ENCODE measurements around the gene VN1R2.
"Not testable (repeated sequence)": the region's sequence is repeated elsewhere in the genome, so short reads cannot be mapped to it uniquely, and the experiment has no call there.

VN1R2 gene

GRCh38 chr19:53290758-53291549, 32.9 kb downstream of the VN1R2 start:
- no peak for TF ChIP-seq EZH2phosphoT487 (IDR thresholded peaks at IDR 0.05; ENCODE audit: borderline replicate concordance, low read length)
- TF ChIP-seq, protein P1, sequence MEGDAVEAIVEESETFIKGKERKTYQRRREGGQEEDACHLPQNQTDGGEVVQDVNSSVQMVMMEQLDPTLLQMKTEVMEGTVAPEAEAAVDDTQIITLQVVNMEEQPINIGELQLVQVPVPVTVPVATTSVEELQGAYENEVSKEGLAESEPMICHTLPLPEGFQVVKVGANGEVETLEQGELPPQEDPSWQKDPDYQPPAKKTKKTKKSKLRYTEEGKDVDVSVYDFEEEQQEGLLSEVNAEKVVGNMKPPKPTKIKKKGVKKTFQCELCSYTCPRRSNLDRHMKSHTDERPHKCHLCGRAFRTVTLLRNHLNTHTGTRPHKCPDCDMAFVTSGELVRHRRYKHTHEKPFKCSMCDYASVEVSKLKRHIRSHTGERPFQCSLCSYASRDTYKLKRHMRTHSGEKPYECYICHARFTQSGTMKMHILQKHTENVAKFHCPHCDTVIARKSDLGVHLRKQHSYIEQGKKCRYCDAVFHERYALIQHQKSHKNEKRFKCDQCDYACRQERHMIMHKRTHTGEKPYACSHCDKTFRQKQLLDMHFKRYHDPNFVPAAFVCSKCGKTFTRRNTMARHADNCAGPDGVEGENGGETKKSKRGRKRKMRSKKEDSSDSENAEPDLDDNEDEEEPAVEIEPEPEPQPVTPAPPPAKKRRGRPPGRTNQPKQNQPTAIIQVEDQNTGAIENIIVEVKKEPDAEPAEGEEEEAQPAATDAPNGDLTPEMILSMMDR (IDR thresholded peaks at IDR 0.05; ENCODE audit: low read depth, low read length, poor library complexity, severe bottlenecking) = no peak
- H3K4me2 ChIP-seq (ENCODE audit: low read length) = no peak overlapping the region
- no peaks in the 10 kb centered on the region for H3F3A ChIP-seq (ENCODE audit: control insufficient read depth, insufficient read depth)
- H3K9me3 ChIP-seq (ENCODE audit: control insufficient read depth, insufficient read depth, low read length) = peaks cover 17% of the 10 kb centered on the region; the same call in 1 of the 2 replicates
- H3K9me2 ChIP-seq (replicated peaks; ENCODE audit: control insufficient read depth, low read length) = no peaks in the 10 kb centered on the region
- H3K4me3 ChIP-seq (ENCODE audit: low read length) = no peak overlapping the region
- H4K20me1 ChIP-seq (ENCODE audit: control insufficient read depth, insufficient read depth, low read depth, low read length) = no peaks in the 10 kb centered on the region
- H3K4me1 ChIP-seq (ENCODE audit: control insufficient read depth, low read length) = no peaks in the 10 kb centered on the region
- no peak overlapping the region for H3K27ac ChIP-seq (ENCODE audit: low read depth, low read length)
- H3K36me3 ChIP-seq (ENCODE audit: control insufficient read depth, low read length) = no peaks in the 10 kb centered on the region
- no peaks in the 10 kb centered on the region for H3K27me3 ChIP-seq (ENCODE audit: control insufficient read depth, low read length)
- no peaks in the 10 kb centered on the region for H3K79me2 ChIP-seq (ENCODE audit: control insufficient read depth, low read length)

- no peaks in the 10 kb centered on the region for H3K9me2 ChIP-seq (replicated peaks; ENCODE audit: control insufficient read depth, low read length)
- H3K9me3 ChIP-seq (ENCODE audit: control insufficient read depth, insufficient read depth, low read length) = peaks cover 17% of the 10 kb centered on the region; the same call in 1 of the 2 replicates
- H4K20me1 ChIP-seq (ENCODE audit: control insufficient read depth, insufficient read depth, low read depth, low read length) = no peaks in the 10 kb centered on the region
- no peaks in the 10 kb centered on the region for H3K36me3 ChIP-seq (ENCODE audit: control insufficient read depth, low read length)
- H3K27ac ChIP-seq (ENCODE audit: low read depth, low read length) = no peak overlapping the region
- H3K79me2 ChIP-seq (ENCODE audit: control insufficient read depth, low read length) = no peaks in the 10 kb centered on the region
- no peak overlapping the region for H3K4me3 ChIP-seq (ENCODE audit: low read length)
- no peaks in the 10 kb centered on the region for H3F3A ChIP-seq (ENCODE audit: control insufficient read depth, insufficient read depth)
- no peak overlapping the region for H3K4me2 ChIP-seq (ENCODE audit: low read length)
- no peak for TF ChIP-seq EZH2phosphoT487 (IDR thresholded peaks at IDR 0.05; ENCODE audit: borderline replicate concordance, low read length)
- TF ChIP-seq, protein P1 (IDR thresholded peaks at IDR 0.05; ENCODE audit: low read depth, low read length, poor library complexity, severe bottlenecking) = no peak
- H3K27me3 ChIP-seq (ENCODE audit: control insufficient read depth, low read length) = no peaks in the 10 kb centered on the region
- H3K4me1 ChIP-seq (ENCODE audit: control insufficient read depth, low read length) = no peaks in the 10 kb centered on the region
Observed at GRCh38 chr19:53294786-53295441, 36.8 kb downstream of the VN1R2 start.

DNA sequence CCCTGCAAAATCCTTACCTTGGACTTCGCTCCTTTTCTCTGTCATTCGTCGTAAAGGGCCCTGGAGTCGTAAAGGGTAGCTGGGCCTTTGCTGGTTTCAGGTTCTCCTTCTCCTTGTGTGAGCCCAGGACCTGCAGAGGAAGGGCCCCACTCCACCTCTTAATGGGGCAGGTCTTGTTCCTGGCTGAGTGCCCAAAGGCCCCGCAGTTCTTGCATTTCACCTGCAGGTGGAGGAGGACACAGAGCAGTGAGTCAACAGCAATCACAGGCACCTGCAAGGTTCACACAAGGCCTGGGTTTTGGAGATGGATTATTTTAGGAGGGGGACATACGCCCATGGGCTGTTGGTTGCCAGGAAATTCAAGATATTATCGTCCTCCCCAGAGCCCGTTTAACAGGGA, 43.2 kb downstream of the VN1R2 start:
- H3F3A ChIP-seq (ENCODE audit: control insufficient read depth, insufficient read depth); H3K9me3 ChIP-seq (ENCODE audit: control insufficient read depth, insufficient read depth, low read length); H4K20me1 ChIP-seq (ENCODE audit: control insufficient read depth, insufficient read depth, low read depth, low read length); H3K79me2 ChIP-seq (ENCODE audit: control insufficient read depth, low read length); H3K27me3 ChIP-seq (ENCODE audit: control insufficient read depth, low read length); H3K4me2 ChIP-seq (ENCODE audit: low read length); H3K36me3 ChIP-seq (ENCODE audit: control insufficient read depth, low read length); H3K4me3 ChIP-seq (ENCODE audit: low read length); H3K27ac ChIP-seq (ENCODE audit: low read depth, low read length); H3K9me2 ChIP-seq (replicated peaks; ENCODE audit: control insufficient read depth, low read length); H3K4me1 ChIP-seq (ENCODE audit: control insufficient read depth, low read length): not testable (repeated sequence)

DNA sequence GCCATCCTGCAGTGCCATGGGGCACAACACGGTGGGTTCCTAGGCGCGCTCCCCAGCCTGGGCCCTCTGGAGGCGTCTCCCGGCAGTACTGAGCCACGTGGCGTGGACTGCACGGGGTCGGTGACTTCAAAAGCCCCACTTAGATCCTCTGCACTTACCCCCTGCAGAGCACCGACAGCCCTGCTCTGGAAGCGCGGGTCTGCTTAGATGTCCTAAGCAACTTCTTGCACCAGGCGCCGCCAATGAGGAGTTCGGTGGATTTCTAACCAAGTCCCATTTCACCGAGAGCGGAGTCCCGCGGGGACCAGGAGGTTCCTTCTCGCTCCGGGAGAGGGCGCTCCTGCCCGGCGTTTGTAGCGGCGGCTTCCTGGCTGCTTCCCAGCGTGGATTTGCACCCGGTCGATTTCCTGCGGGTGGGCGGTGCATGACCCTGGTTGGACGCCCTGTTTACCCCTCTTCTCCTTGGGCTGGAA, 50.3 kb downstream of the VN1R2 start:
- Histone ChIP-seq H3F3A (ENCODE audit: control insufficient read depth, insufficient read depth) (no peaks in the 10 kb centered on the region), H3K4me2 (ENCODE audit: low read length) (no peak overlapping the region), H3K79me2 (ENCODE audit: control insufficient read depth, low read length) (no peaks in the 10 kb centered on the region), H3K27me3 (ENCODE audit: control insufficient read depth, low read length) (no peaks in the 10 kb centered on the region), H3K9me3 (ENCODE audit: control insufficient read depth, insufficient read depth, low read length) (peaks cover 14% of the 10 kb centered on the region), H3K36me3 (ENCODE audit: control insufficient read depth, low read length) (no peaks in the 10 kb centered on the region), H4K20me1 (ENCODE audit: control insufficient read depth, insufficient read depth, low read depth, low read length) (no peaks in the 10 kb centered on the region), H3K9me2 (replicated peaks; ENCODE audit: control insufficient read depth, low read length) (no peaks in the 10 kb centered on the region), H3K27ac (ENCODE audit: low read depth, low read length) (no peak overlapping the region), H3K4me1 (ENCODE audit: control insufficient read depth, low read length) (no peaks in the 10 kb centered on the region), H3K4me3 (ENCODE audit: low read length) (no peak overlapping the region)
- TF ChIP-seq EZH2phosphoT487 (IDR thresholded peaks at IDR 0.05; ENCODE audit: borderline replicate concordance, low read length) = no peak
- TF ChIP-seq, protein P1 (IDR thresholded peaks at IDR 0.05; ENCODE audit: low read depth, low read length, poor library complexity, severe bottlenecking) = no peak
